IMR-90 (cell line): ENCODE data around the gene SLC2A2.

Experiments
- BHLHE40 ChIP-seq: fragments of 150-350 bp; IDR thresholded peaks from 2 replicates; pipeline ENCODE4 v1.6.1; 2016; ENCODE audit warnings: mild to moderate bottlenecking, low read depth, low read length
- CEBPB ChIP-seq: IDR thresholded peaks from 2 replicates; pipeline ENCODE4 v1.6.1; 2012; ENCODE audit warnings: low read depth, low read length, improper control_type of control experiment
- ELK1 ChIP-seq: fragments of 150-350 bp; IDR thresholded peaks from 2 replicates; pipeline ENCODE4 v1.6.1; 2016; ENCODE audit warnings: low read depth, mild to moderate bottlenecking, low read length, moderate library complexity, borderline replicate concordance
- FOS ChIP-seq: fragments of 150-350 bp; IDR thresholded peaks from 2 replicates; pipeline ENCODE4 v1.6.1; 2016; ENCODE audit warnings: low read depth, low read length
- POLR2A ChIP-seq: IDR thresholded peaks from 2 replicates; pipeline ENCODE4 v1.6.1; 2012; ENCODE audit warnings: mild to moderate bottlenecking, low read depth, low read length
- RAD21 ChIP-seq: IDR thresholded peaks from 2 replicates; pipeline ENCODE4 v1.6.1; 2012; ENCODE audit warnings: low read length, improper control_type of control experiment
- RCOR1 ChIP-seq: IDR thresholded peaks from 2 replicates; pipeline ENCODE4 v1.6.1; 2012; ENCODE audit warnings: mild to moderate bottlenecking, low read length, improper control_type of control experiment; ENCODE audit not compliant: insufficient replicate concordance
- TF ChIP-seq, protein P1 (sequence below): fragments of 150-350 bp; IDR thresholded peaks from 2 replicates; pipeline ENCODE4 v1.6.1; 2017; ENCODE audit warnings: mild to moderate bottlenecking, antibody characterized with exemption, low read length, low read depth
- TF ChIP-seq, protein P2 (sequence below): conservative IDR thresholded peaks from 2 replicates; pipeline ENCODE4 v1.5.1; 2012; ENCODE audit warnings: mild to moderate bottlenecking, low read depth, low read length, improper control_type of control experiment

- TF ChIP-seq, protein P1, sequence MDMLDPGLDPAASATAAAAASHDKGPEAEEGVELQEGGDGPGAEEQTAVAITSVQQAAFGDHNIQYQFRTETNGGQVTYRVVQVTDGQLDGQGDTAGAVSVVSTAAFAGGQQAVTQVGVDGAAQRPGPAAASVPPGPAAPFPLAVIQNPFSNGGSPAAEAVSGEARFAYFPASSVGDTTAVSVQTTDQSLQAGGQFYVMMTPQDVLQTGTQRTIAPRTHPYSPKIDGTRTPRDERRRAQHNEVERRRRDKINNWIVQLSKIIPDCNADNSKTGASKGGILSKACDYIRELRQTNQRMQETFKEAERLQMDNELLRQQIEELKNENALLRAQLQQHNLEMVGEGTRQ: no peak
- TF ChIP-seq, protein P2, sequence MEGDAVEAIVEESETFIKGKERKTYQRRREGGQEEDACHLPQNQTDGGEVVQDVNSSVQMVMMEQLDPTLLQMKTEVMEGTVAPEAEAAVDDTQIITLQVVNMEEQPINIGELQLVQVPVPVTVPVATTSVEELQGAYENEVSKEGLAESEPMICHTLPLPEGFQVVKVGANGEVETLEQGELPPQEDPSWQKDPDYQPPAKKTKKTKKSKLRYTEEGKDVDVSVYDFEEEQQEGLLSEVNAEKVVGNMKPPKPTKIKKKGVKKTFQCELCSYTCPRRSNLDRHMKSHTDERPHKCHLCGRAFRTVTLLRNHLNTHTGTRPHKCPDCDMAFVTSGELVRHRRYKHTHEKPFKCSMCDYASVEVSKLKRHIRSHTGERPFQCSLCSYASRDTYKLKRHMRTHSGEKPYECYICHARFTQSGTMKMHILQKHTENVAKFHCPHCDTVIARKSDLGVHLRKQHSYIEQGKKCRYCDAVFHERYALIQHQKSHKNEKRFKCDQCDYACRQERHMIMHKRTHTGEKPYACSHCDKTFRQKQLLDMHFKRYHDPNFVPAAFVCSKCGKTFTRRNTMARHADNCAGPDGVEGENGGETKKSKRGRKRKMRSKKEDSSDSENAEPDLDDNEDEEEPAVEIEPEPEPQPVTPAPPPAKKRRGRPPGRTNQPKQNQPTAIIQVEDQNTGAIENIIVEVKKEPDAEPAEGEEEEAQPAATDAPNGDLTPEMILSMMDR: no peak
- TF ChIP-seq RCOR1 (no peak), BHLHE40 (no peak), CEBPB (no peak), POLR2A (no peak), FOS (no peak), ELK1 (no peak), RAD21 (no peak)
Observed at GRCh38 chr3:171038342-171038741, 11.8 kb upstream of the SLC2A2 start.
